Pancreas (tissue), 10 donors: ENCODE results near the gene COPZ2. TPM values are rescaled to one million over a fixed set of nuclear protein-coding genes. Genes with fewer than 3 reads are reported as not detected.

ENCODE experiments used
- ATAC-seq, 4 donors: fragments of 200-7000 bp; cut with Tn5 transposase; one replicate each; pipeline versions ENCODE4 v1.8.0 to v1.9.1; 2020; ENCODE audit warnings: mild to moderate bottlenecking in 4 of 4, moderate library complexity in 4 of 4
- DNase-seq, 6 donors: peaks; one replicate each; pipeline ENCODE4 v3.0.0-alpha.2; 2020
- FAIRE-seq: peaks from 2 replicates; lab custom pipeline; 2012; peaks lifted over from hg19 to GRCh38; lab: Jason Lieb, UNC
- H3K27ac ChIP-seq, 4 donors: fragments of 200-600 bp; sonication (generic); 1 replicate in 3 of 4; 2 replicates in 1 of 4; pipeline versions ENCODE4 v1.5.0 to v1.8.0; 2020
- H3K27me3 ChIP-seq, 4 donors: fragments of 200-600 bp; one replicate each; pipeline ENCODE4 v1.8.0; 2021
- H3K36me3 ChIP-seq, 3 donors: fragments of 200-600 bp; sonication (generic) in 1 of 3; one replicate each; pipeline versions ENCODE4 v1.5.0 to v1.8.0; 2020 to 2021
- H3K4me1 ChIP-seq, 3 donors: fragments of 200-600 bp; one replicate each; pipeline ENCODE4 v1.8.0; 2021
- H3K4me3 ChIP-seq, 4 donors: fragments of 200-600 bp; sonication (generic) in 2 of 4; one replicate each; pipeline versions ENCODE4 v1.5.0 to v1.8.0; 2020 to 2021
- H3K9me3 ChIP-seq, 4 donors: fragments of 200-600 bp; one replicate each; pipeline ENCODE4 v1.8.0; 2021
- WGBS, 2 donors: extraction: QIAGEN DNeasy Blood & Tissue Kit; methylation state at CpG; one replicate each; pipeline ENCODE4 v1.1.7; 2013; 5-methylcytosine and 5-hydroxymethylcytosine counted together
- intact Hi-C, 3 donors: fragments of 100-400 bp; cut with DNase I; formaldehyde crosslinking; loops; one replicate each; pipeline versions ENCODE4 v1.11.1 to v1.14.2; 2022
- polyA plus RNA-seq, 2 donors: library from polyadenylated mRNA; stranded (reverse); fragments of 200-250 nt; gene quantifications; one replicate each; pipeline ENCODE4 v1.2.3, GENCODE V29; 2013
- total RNA-seq, 6 donors: library from RNA; stranded (reverse); fragmentation: NEBNext Ultra II Directional in 4 of 6; extraction: Animal tissue kit (Norgen Biotek cat#: 25700) in 4 of 6; gene quantifications; one replicate each; pipeline versions ENCODE4 v1.2.1 to v1.2.4, GENCODE V29; 2021 to 2023
- TF ChIP-seq, protein P1 (sequence below), 4 donors: fragments of 200-600 bp; sonication (generic) in 3 of 4; IDR thresholded peaks; one replicate each; pipeline versions ENCODE4 v1.5.0 to v1.8.0; 2021; ENCODE audit warnings: antibody characterized with exemption in 4 of 4
- donor health status: healthy with polysubstance abuse.
- donor health status: DM: no; HTN: no; CAD: no; lungs with moderate emphysema.
- donor health status: DM: no; HTN: no; CAD: no.
- donor health status: control.
- donor health status: control.
- donor health status: Bipolar disorder and iron deficiency.
- donor health status: DM: yes; HTN: yes; CAD: no.
- donor health status: DM: no; HTN: no; CAD: no.
- donor health status: DM: no; HTN: no; CAD: no.
- donor health status: DM: yes; HTN: yes; CAD: no.

Gene COPZ2
- total and polyA plus RNA-seq, 8 donors: 6.3 to 10.8 (median 9.3) TPM

DNA sequence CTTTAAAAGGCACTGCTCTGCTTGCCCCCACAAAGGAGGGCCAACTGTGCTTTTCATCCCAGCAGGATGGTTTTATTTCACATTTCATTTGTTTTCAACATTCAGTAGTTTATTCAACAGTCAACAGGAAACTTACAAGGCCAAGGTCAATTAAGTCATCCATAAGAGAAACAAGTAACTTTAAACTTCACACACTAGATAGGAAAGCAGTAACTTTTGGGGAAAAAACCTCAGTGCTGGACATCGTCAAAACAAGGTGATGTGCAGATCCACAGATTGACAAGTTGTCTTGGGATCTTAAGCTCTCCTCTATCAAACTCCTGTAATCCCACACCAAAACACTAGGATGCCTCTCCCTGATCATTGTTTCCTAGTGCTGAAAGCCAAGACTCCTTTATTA is 29.1 kb upstream of the COPZ2 start:
- peaks cover 0 to 6% (median 0%) of the 10 kb centered on the region in 3 donors for H3K36me3 ChIP-seq
- intact Hi-C loops: no loop called here
- H3K4me1 ChIP-seq: peaks cover 0 to 4% (median 0%) of the 10 kb centered on the region in 3 donors
- H3K27ac ChIP-seq: no peak overlapping the region
- ATAC-seq: no peak
- H3K4me3 ChIP-seq: no peak overlapping the region
- H3K9me3 ChIP-seq: no peaks in the 10 kb centered on the region
- no peak for DNase-seq
- FAIRE-seq: no peak
- TF ChIP-seq, protein P1, sequence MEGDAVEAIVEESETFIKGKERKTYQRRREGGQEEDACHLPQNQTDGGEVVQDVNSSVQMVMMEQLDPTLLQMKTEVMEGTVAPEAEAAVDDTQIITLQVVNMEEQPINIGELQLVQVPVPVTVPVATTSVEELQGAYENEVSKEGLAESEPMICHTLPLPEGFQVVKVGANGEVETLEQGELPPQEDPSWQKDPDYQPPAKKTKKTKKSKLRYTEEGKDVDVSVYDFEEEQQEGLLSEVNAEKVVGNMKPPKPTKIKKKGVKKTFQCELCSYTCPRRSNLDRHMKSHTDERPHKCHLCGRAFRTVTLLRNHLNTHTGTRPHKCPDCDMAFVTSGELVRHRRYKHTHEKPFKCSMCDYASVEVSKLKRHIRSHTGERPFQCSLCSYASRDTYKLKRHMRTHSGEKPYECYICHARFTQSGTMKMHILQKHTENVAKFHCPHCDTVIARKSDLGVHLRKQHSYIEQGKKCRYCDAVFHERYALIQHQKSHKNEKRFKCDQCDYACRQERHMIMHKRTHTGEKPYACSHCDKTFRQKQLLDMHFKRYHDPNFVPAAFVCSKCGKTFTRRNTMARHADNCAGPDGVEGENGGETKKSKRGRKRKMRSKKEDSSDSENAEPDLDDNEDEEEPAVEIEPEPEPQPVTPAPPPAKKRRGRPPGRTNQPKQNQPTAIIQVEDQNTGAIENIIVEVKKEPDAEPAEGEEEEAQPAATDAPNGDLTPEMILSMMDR (IDR thresholded peaks at IDR 0.05): no peak
- 69 to 76% methylated on average over 1 of the region's 1 CpG for WGBS, 2 donors
- no peaks in the 10 kb centered on the region for H3K27me3 ChIP-seq

DNA sequence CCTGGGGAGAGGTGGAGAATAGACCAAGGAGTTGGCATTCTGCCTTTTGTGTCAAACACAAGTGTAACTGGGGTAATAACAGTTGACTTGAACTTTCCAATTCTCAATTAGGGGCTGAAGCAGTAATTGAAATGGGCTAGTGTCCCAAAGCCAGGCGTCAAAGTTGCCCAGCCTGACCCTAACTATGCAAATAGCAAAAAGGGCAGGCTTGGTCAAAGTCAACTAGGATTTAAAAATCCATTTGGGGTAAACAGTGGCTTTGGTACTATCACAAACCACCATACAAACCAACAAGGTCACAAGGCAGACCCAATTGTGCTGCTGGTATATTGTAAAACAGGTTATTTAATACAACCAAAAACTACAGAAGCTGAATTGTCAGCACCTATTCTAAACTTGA is 28.6 kb upstream of the COPZ2 start:
- H3K36me3 ChIP-seq: peaks cover 0 to 6% (median 0%) of the 10 kb centered on the region in 3 donors
- H3K9me3 ChIP-seq: no peaks in the 10 kb centered on the region
- FAIRE-seq: no peak
- ATAC-seq: no peak
- 30 to 34% methylated on average over 1 of the region's 1 CpG for WGBS, 2 donors
- intact Hi-C loops: no loop called here
- DNase-seq: no peak
- H3K27me3 ChIP-seq: no peaks in the 10 kb centered on the region
- H3K4me1 ChIP-seq: peaks cover 0 to 4% (median 0%) of the 10 kb centered on the region in 3 donors
- H3K27ac ChIP-seq: no peak overlapping the region
- TF ChIP-seq, protein P1 (IDR thresholded peaks at IDR 0.05): no peak
- no peak overlapping the region for H3K4me3 ChIP-seq

DNA sequence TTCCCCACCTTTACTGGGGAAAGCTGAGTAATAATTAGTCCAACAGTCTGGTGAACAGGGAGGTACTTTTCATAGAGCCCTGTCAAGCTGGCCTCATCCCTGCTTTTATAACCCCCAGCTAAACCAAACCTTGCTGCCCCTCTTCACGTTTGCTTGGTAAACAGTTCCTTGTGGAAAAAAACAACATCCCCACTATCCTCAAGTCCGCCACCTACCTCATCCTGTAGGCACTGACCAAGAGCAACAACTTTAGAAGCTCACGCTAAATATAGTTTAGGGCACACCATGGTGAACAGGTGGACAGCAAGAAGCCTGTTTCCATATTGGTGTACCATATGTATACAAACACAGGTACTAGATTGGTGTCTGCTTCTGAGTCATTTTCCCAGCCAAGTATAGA is 27.0 kb upstream of the COPZ2 start:
- no peak for ATAC-seq
- Histone ChIP-seq H3K4me1 (peaks cover 0 to 4% (median 0%) of the 10 kb centered on the region in 3 donors), H3K27ac (no peak overlapping the region), H3K4me3 (no peak overlapping the region), H3K27me3 (no peaks in the 10 kb centered on the region), H3K9me3 (no peaks in the 10 kb centered on the region), H3K36me3 (peaks cover 0 to 11% (median 7%) of the 10 kb centered on the region in 3 donors)
- TF ChIP-seq, protein P1 (IDR thresholded peaks at IDR 0.05): no peak
- 81 to 90% methylated on average over 3 of the region's 3 CpGs for WGBS, 2 donors
- FAIRE-seq: no peak
- DNase-seq: no peak
- intact Hi-C loops: no loop called here

DNA sequence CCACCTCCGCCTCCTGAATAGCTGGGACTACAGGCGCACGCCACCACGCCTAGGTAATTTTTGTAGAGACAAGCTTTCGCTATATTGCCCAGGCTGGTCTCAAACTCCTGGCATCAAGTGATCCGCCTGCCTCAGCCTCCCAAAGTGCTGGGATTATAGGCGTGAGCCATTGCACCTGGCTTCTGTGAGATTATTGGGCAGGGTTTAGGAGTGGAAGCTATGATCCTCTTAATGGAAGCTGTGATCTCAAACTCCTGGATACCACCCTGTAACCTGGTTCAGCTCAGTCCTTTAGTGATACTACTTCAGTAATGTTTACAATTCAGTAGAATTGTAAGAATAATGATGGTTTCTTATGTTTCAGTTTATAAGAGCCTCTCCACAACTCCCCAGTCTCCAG is 24.7 kb upstream of the COPZ2 start:
- ATAC-seq: no peak
- H3K4me1 ChIP-seq: peaks cover 0 to 4% (median 0%) of the 10 kb centered on the region in 3 donors
- TF ChIP-seq, protein P1 (IDR thresholded peaks at IDR 0.05): no peak
- H3K36me3 ChIP-seq: peaks cover 0 to 34% (median 26%) of the 10 kb centered on the region in 3 donors
- no peaks in the 10 kb centered on the region for H3K9me3 ChIP-seq
- no peak for FAIRE-seq
- intact Hi-C loops: no loop called here
- H3K27ac ChIP-seq: no peak overlapping the region
- no peak overlapping the region for H3K4me3 ChIP-seq
- H3K27me3 ChIP-seq: no peaks in the 10 kb centered on the region
- WGBS, 2 donors: 93 to 95% methylated on average over 7 of the region's 7 CpGs
- DNase-seq: no peak

DNA sequence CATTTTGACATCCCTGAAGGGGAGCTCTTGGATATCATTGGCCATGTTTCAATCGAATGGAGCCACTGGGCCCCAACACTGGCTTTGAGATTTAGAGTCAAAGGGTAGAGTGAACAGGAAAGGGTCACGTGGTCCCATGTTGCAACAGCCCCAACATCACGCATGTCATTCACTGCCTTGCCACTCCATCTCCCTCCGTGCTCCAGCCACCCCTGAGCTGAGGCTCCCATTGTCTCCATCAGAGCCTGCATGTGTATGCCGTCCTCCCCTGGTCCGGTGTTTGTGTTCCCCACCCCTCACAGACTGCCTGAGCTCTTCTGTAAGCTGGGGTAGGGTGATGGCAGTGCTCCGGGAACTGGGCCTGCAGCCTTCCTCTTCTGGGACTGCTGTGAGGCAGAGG is 22.7 kb upstream of the COPZ2 start:
- Histone ChIP-seq H3K9me3 (no peaks in the 10 kb centered on the region), H3K36me3 (peaks cover 0 to 44% (median 33%) of the 10 kb centered on the region in 3 donors), H3K27ac (no peak overlapping the region), H3K4me3 (no peak overlapping the region), H3K27me3 (no peaks in the 10 kb centered on the region), H3K4me1 (no peaks in the 10 kb centered on the region)
- TF ChIP-seq, protein P1 (IDR thresholded peaks at IDR 0.05): no peak
- no peak for ATAC-seq
- DNase-seq: no peak
- WGBS, 2 donors: 77 to 80% methylated on average over 7 of the region's 7 CpGs
- no peak for FAIRE-seq
- intact Hi-C loops: no loop called here
